ENCODE measurements around the gene GPR85. TPM values are rescaled to one million over a fixed set of nuclear protein-coding genes. Genes with fewer than 3 reads are reported as not detected.
"Not testable (repeated sequence)": the region's sequence is repeated elsewhere in the genome, so short reads cannot be mapped to it uniquely, and the experiment has no call there.

The GPR85 gene, protein sequence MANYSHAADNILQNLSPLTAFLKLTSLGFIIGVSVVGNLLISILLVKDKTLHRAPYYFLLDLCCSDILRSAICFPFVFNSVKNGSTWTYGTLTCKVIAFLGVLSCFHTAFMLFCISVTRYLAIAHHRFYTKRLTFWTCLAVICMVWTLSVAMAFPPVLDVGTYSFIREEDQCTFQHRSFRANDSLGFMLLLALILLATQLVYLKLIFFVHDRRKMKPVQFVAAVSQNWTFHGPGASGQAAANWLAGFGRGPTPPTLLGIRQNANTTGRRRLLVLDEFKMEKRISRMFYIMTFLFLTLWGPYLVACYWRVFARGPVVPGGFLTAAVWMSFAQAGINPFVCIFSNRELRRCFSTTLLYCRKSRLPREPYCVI
- not detected for total RNA-seq

DNA sequence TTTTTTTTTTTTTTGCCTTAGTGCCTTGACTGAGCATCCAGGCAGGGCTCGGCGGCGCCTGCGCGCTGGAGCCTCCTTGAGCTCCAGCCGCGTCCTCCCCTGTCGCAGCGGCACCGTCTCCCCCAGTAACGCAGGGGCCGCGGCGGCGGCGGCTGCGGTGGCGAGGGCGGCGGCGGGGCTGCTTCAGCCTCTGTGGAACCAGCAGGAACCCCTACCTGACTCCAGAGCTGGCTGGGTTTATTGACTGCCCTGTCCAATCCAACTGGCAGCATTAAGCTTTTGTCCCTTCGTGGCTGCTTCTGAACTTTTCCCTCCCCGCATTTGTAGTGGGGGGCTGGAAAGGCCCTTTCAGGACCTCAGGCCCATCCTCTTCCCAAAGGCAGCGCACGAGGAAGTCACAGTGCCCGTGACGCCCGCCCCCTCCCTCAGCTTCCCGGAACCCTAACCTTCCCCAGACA, at the start of gene GPR85:
TSS of gene GPR85 (minus strand) at position 397 of the 458 bp plus-strand sequence. CDS start 2,106 bp downstream, outside the sequence.
- DNase-seq: peak; percentile 4
- peak; percentile 79 to 90 for ATAC-seq
- no peaks in the 10 kb centered on the region for H3K9me3 Mint-ChIP-seq
- H3K4me3 Mint-ChIP-seq: no peak within 1 kb of the TSS
- H3K27me3 Mint-ChIP-seq (ENCODE audit: low read depth): peaks cover 55% of the 10 kb centered on the region
- no peaks in the 10 kb centered on the region for H3K36me3 Mint-ChIP-seq (ENCODE audit: insufficient read depth)
- H3K4me1 Mint-ChIP-seq (ENCODE audit: low read depth): peaks cover 7% of the 10 kb centered on the region

DNA sequence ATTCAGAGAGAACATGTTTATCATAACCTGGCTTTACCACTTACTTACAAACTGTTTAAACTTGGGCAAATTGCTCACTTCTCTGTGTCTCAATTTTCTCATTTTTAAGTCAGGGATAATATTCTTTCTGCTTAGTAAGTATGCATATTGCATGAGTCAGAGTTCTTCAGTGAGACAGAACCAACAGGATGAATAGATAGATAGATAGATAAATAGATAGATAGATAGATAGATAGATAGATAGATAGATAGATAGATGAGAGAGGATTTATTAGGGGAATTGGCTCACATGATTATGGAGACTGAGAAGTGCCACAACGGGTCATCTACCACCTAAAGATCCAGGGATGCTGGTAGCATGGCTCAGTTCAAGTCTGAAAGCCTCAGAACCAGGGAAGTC, 47.4 kb upstream of the GPR85 start:
- no peaks in the 10 kb centered on the region for H3K9me3 Mint-ChIP-seq
- H3K4me1 Mint-ChIP-seq (ENCODE audit: low read depth): no peaks in the 10 kb centered on the region
- no peaks in the 10 kb centered on the region for H3K36me3 Mint-ChIP-seq (ENCODE audit: insufficient read depth)
- no peak for ATAC-seq
- no peak for DNase-seq
- no peak overlapping the region for H3K4me3 Mint-ChIP-seq
- peaks cover 11% of the 10 kb centered on the region for H3K27me3 Mint-ChIP-seq (ENCODE audit: low read depth)

DNA sequence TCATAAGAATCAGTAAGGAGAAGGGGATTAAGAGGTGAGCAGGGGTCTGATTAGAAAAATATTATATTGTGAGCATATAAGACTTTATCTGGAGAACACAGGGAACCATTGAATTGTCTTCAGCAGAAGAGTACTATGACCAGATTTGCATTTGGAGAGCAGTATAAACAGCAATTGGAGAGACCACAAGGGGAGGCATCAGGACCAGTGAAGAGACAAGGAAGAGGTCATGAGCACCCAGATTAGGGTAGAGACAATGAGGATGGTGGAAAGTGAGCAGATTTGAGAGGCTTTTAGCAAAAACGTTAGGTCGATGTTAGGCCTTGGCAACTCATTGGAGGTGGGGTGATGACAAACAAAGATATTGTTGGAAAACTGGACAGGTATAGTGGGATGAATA, 44.7 kb upstream of the GPR85 start:
- Mint-ChIP-seq H3K9me3 (no peaks in the 10 kb centered on the region), H3K27me3 (ENCODE audit: low read depth) (peaks cover 11% of the 10 kb centered on the region), H3K4me3 (no peak overlapping the region), H3K36me3 (ENCODE audit: insufficient read depth) (no peaks in the 10 kb centered on the region), H3K4me1 (ENCODE audit: low read depth) (no peaks in the 10 kb centered on the region)
- no peak for DNase-seq
- ATAC-seq: no peak

DNA sequence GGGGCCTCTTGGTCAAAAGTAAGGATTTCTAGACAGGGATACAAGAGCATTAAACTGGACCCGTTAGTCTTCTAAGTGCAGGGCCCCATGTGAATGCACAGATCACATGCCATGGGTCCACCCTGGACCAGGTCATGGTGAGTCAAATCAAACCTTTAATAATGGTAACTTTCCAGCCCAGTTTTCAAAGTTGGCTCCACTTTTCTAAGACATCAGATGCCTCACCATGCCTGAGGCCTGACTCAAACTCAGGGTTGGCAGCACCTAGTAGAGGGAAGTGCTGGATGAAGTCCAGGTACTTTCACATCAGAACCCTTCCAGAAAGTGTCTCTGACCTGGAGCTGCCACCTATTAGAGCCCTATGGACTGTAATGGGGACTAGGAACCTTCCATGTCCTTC, 41.4 kb upstream of the GPR85 start:
- H3K27me3 Mint-ChIP-seq (ENCODE audit: low read depth): peaks cover 8% of the 10 kb centered on the region
- no peak for DNase-seq
- no peaks in the 10 kb centered on the region for H3K9me3 Mint-ChIP-seq
- no peaks in the 10 kb centered on the region for H3K4me1 Mint-ChIP-seq (ENCODE audit: low read depth)
- no peaks in the 10 kb centered on the region for H3K36me3 Mint-ChIP-seq (ENCODE audit: insufficient read depth)
- ATAC-seq: no peak
- no peak overlapping the region for H3K4me3 Mint-ChIP-seq

DNA sequence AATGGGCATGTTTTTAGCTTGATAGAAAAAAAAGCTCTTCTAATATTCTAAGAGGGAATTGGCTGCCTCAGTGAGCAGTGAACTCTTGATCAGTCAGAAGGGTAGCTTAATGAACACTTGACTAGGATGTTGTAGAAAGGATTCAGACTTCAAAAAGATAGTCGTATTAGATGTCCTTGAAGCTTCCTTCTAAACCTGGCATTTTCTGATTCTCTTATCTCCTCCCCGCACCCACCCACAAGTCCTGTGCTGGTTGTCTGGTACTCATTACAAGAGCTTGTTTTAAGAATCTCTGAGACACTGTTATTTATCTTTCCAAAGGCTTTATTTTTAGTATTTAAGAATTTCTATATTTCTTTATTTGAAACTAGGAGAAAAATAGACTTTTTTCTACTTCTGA, 39.1 kb upstream of the GPR85 start:
- no peaks in the 10 kb centered on the region for H3K4me1 Mint-ChIP-seq (ENCODE audit: low read depth)
- DNase-seq (no peak), ATAC-seq (no peak)
- H3K9me3 Mint-ChIP-seq: no peaks in the 10 kb centered on the region
- H3K27me3 Mint-ChIP-seq (ENCODE audit: low read depth): peaks cover 4% of the 10 kb centered on the region
- no peaks in the 10 kb centered on the region for H3K36me3 Mint-ChIP-seq (ENCODE audit: insufficient read depth)
- no peak overlapping the region for H3K4me3 Mint-ChIP-seq

- DNase-seq (no peak), ATAC-seq (peak; percentile 9 to 34)
- no peaks in the 10 kb centered on the region for H3K9me3 Mint-ChIP-seq
- no peaks in the 10 kb centered on the region for H3K36me3 Mint-ChIP-seq (ENCODE audit: insufficient read depth)
- H3K4me3 Mint-ChIP-seq: no peak overlapping the region
- H3K4me1 Mint-ChIP-seq (ENCODE audit: low read depth): peaks cover 12% of the 10 kb centered on the region
- H3K27me3 Mint-ChIP-seq (ENCODE audit: low read depth): peaks cover 3% of the 10 kb centered on the region
Observed at GRCh38 chr7:113122744-113123143, 36.1 kb upstream of the GPR85 start.

DNA sequence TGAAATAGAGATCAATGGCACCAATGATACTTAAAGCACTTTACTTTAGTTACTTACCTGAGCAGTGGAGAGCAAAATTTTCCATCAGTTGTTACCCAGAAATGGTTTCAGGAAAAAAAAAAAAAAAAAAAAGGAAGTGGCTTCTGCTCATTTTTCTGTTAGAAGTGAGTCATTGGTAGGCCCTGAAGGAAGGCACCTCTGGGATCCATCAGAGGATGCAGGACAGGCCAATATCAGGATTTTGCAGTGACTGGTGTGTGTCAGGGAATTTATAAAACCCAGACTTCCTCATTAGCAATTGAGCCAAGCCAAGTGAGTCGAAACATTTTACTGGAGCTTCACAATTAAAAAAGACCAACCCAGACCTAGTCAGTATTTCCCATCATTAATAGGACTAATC, 34.0 kb upstream of the GPR85 start:
- no peaks in the 10 kb centered on the region for H3K36me3 Mint-ChIP-seq (ENCODE audit: insufficient read depth)
- peaks cover 19% of the 10 kb centered on the region for H3K4me1 Mint-ChIP-seq (ENCODE audit: low read depth)
- DNase-seq: no peak
- no peaks in the 10 kb centered on the region for H3K9me3 Mint-ChIP-seq
- peaks cover 3% of the 10 kb centered on the region for H3K27me3 Mint-ChIP-seq (ENCODE audit: low read depth)
- no peak overlapping the region for H3K4me3 Mint-ChIP-seq
- ATAC-seq: no peak

- Mint-ChIP-seq H3K27me3 (ENCODE audit: low read depth) (peaks cover 3% of the 10 kb centered on the region), H3K9me3 (no peaks in the 10 kb centered on the region), H3K4me3 (peak overlapping the region; percentile 88), H3K4me1 (ENCODE audit: low read depth) (peaks cover 19% of the 10 kb centered on the region), H3K36me3 (ENCODE audit: insufficient read depth) (peaks cover 2% of the 10 kb centered on the region)
- ATAC-seq (no peak), DNase-seq (no peak)
Observed at GRCh38 chr7:113119429-113119828, 32.8 kb upstream of the GPR85 start.

GRCh38 chr7:113118074-113118959, 31.7 kb upstream of the GPR85 start, which contains the start of gene SMIM30:
Gene SMIM30, minus strand, starts transcription at chr7:113118554. Its CDS starts 976 bp downstream, at chr7:113117578.
- no peaks in the 10 kb centered on the region for H3K27me3 Mint-ChIP-seq (ENCODE audit: low read depth)
- H3K9me3 Mint-ChIP-seq: no peaks in the 10 kb centered on the region
- peak within 1 kb of the TSS; percentile 88 for H3K4me3 Mint-ChIP-seq
- DNase-seq (peak; percentile 85), ATAC-seq (peak; percentile 99 to 100)
- peaks cover 19% of the 10 kb centered on the region for H3K4me1 Mint-ChIP-seq (ENCODE audit: low read depth)
- H3K36me3 Mint-ChIP-seq (ENCODE audit: insufficient read depth): peaks cover 5% of the 10 kb centered on the region

GRCh38 chr7:113117374-113117774, 30.7 kb upstream of the GPR85 start:
- not testable (repeated sequence) for H3K9me3 Mint-ChIP-seq; ATAC-seq; H3K27me3 Mint-ChIP-seq (ENCODE audit: low read depth); DNase-seq
- H3K4me3 Mint-ChIP-seq: peak overlapping the region; percentile 88
- peaks cover 10% of the 10 kb centered on the region for H3K36me3 Mint-ChIP-seq (ENCODE audit: insufficient read depth)
- peaks cover 19% of the 10 kb centered on the region for H3K4me1 Mint-ChIP-seq (ENCODE audit: low read depth)

DNA sequence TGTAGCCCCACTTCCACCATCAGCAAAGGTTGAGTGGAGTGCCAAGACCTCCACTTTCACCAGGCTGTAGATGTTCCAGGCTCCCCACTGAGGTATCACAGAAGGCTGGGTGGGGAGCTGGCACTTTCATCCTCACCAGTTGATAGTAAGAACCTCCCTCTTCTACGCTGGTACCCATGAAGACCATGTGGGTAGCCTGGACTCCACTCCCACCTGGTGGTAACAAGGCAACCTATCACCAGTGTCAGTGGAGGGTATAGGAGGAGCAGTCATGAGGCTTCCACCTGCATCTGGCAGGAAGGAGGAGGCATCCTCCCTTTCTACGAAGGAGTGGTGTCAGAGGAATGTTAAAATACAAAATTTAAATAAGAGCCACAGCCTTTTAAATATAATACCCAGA, 27.3 kb upstream of the GPR85 start:
- Mint-ChIP-seq H3K4me3 (no peak overlapping the region), H3K4me1 (ENCODE audit: low read depth) (peaks cover 15% of the 10 kb centered on the region), H3K36me3 (ENCODE audit: insufficient read depth) (peaks cover 10% of the 10 kb centered on the region), H3K9me3 (no peaks in the 10 kb centered on the region), H3K27me3 (ENCODE audit: low read depth) (no peaks in the 10 kb centered on the region)
- no peak for ATAC-seq
- no peak for DNase-seq

DNA sequence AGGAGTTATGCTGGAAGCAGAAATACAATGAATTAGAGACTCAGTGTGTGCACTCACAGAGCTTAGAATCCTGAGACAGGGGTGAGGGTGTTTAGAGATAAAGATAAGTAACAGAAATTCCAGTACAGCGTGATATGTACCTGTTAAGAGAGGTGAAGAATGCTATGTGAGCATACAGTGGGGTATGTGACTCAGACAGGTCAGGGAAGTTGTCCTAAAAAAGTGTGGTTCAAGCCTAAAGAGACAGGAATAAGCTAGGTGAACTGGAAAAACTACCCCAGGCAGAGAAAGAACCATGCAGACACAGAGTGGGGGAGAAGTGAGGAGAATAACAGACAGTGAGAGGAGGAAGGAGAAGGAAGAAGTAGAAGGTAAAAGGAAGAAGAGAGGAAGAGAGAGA, 23.1 kb upstream of the GPR85 start:
- Mint-ChIP-seq H3K9me3 (no peaks in the 10 kb centered on the region), H3K27me3 (ENCODE audit: low read depth) (no peaks in the 10 kb centered on the region), H3K4me3 (no peak overlapping the region), H3K4me1 (ENCODE audit: low read depth) (no peaks in the 10 kb centered on the region), H3K36me3 (ENCODE audit: insufficient read depth) (peaks cover 10% of the 10 kb centered on the region)
- ATAC-seq (no peak), DNase-seq (no peak)

- peaks cover 5% of the 10 kb centered on the region for H3K27me3 Mint-ChIP-seq (ENCODE audit: low read depth)
- DNase-seq (no peak), ATAC-seq (no peak)
- no peak overlapping the region for H3K4me3 Mint-ChIP-seq
- H3K9me3 Mint-ChIP-seq: no peaks in the 10 kb centered on the region
- H3K4me1 Mint-ChIP-seq (ENCODE audit: low read depth): no peaks in the 10 kb centered on the region
- H3K36me3 Mint-ChIP-seq (ENCODE audit: insufficient read depth): no peaks in the 10 kb centered on the region
Observed at GRCh38 chr7:113100121-113100603, 13.5 kb upstream of the GPR85 start.

DNA sequence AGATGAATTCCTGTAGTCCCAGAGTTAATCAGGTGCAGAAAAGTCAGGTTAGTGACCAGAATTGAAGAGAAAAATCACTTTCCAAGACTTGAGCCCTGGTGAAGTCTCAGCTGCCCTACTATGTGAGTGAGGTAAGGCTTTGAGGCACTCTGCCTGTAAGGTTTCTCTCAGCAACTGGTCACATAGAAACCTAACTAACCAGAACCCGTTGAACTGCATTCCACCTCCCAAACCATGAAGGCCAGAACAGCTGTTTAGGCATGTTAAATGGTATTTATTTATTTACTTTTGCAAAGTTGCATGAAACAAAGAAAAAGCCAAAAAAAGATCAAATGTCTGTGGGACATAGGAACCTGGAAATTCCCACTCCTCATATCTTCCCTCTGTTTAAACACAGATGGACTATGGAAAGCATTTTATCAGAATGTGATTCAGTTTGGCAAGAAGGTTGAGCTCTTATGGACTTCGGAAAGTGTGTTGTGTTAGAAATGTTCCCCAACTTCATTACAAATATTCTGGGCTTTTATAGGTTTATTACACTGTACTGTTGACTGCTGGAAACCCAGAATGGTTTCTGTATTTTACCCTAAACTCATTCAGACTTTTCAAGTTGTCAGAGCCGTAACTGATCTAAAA, 12.8 kb upstream of the GPR85 start:
- ATAC-seq (no peak), DNase-seq (no peak)
- Mint-ChIP-seq H3K27me3 (ENCODE audit: low read depth) (peaks cover 7% of the 10 kb centered on the region), H3K4me1 (ENCODE audit: low read depth) (no peaks in the 10 kb centered on the region), H3K36me3 (ENCODE audit: insufficient read depth) (no peaks in the 10 kb centered on the region), H3K4me3 (no peak overlapping the region), H3K9me3 (no peaks in the 10 kb centered on the region)
